Measurements from ENCODE around the gene XRCC5. TPM values are rescaled to one million over a fixed set of nuclear protein-coding genes. Genes with fewer than 3 reads are reported as not detected.

XRCC5 gene
- total RNA-seq, 1 donor from 2014 or later = 303 TPM

- no peak overlapping the region for H3K4me3 Mint-ChIP-seq
- no peaks in the 10 kb centered on the region for H3K9me3 Mint-ChIP-seq
- no peak overlapping the region for H3K27ac Mint-ChIP-seq
- H3K27me3 Mint-ChIP-seq = no peaks in the 10 kb centered on the region
- ATAC-seq (ENCODE audit: low read depth) (no peak), DNase-seq (no peak)
- intact Hi-C loops (cut with micrococcal nuclease) = loop anchor here (2.0 kb wide), 1 partner anchor 51 kb away; no protein-coding TSS in a partner anchor
- H3K36me3 Mint-ChIP-seq (ENCODE audit: low read depth) = peaks cover 35% of the 10 kb centered on the region
- TF ChIP-seq CTCF (IDR thresholded peaks at IDR 0.05) = no peak
- H3K4me1 Mint-ChIP-seq = peaks cover 42% of the 10 kb centered on the region
- CTCF ChIA-PET = interaction anchor here (2.9 kb wide), 1 partner anchor 74 kb away, joined by 18 read pairs; no protein-coding TSS in a partner anchor
- POLR2A ChIA-PET = interaction anchor here (0.7 to 3.5 kb wide), 3 partner anchors 13 to 305 kb away, joined by 5 to 14 read pairs (median 7); partner anchors contain the start of gene SMARCAL1
Observed at GRCh38 chr2:216107760-216108159, 1.4 kb upstream of the XRCC5 start.

- Mint-ChIP-seq H3K27me3 (no peaks in the 10 kb centered on the region), H3K4me3 (peak overlapping the region; percentile 99), H3K9me3 (no peaks in the 10 kb centered on the region), H3K4me1 (peaks cover 49% of the 10 kb centered on the region), H3K27ac (peak overlapping the region; percentile 99), H3K36me3 (ENCODE audit: low read depth) (peaks cover 41% of the 10 kb centered on the region)
- intact Hi-C loops (cut with micrococcal nuclease) = loop anchor here (2.0 kb wide), 1 partner anchor 52 kb away; no protein-coding TSS in a partner anchor
- ATAC-seq (ENCODE audit: low read depth) = no peak
- ChIA-PET POLR2A (interaction anchor here (0.7 to 3.5 kb wide), 9 partner anchors 25 to 1307 kb away, joined by 3 to 15 read pairs (median 7); partner anchors contain the start of genes PECR, RPL37A, SMARCAL1 and TMEM169), CTCF (interaction anchor here (1.4 to 2.9 kb wide), 2 partner anchors 26 to 75 kb away, joined by 3 to 18 read pairs; no protein-coding TSS in a partner anchor)
- no peak for DNase-seq
- no peak for TF ChIP-seq CTCF (IDR thresholded peaks at IDR 0.05)
Observed at GRCh38 chr2:216108310-216108966, 710 bp upstream of the XRCC5 start.

- intact Hi-C loops (cut with micrococcal nuclease) = loop anchor here (1.0 to 2.0 kb wide), 6 partner anchors 29 to 557 kb away; partner anchors contain the start of genes PECR, SMARCAL1 and TMEM169
- TF ChIP-seq CTCF (IDR thresholded peaks at IDR 0.05) = peak; percentile 36
- ATAC-seq (ENCODE audit: low read depth) (no peak), DNase-seq (no peak)
- Mint-ChIP-seq H3K27me3 (no peaks in the 10 kb centered on the region), H3K27ac (peak overlapping the region; percentile 99), H3K36me3 (ENCODE audit: low read depth) (peaks cover 58% of the 10 kb centered on the region), H3K9me3 (no peaks in the 10 kb centered on the region), H3K4me1 (peaks cover 65% of the 10 kb centered on the region), H3K4me3 (peak overlapping the region; percentile 99)
- ChIA-PET CTCF (interaction anchor here (0.6 to 2.9 kb wide), 6 partner anchors 27 to 556 kb away, joined by 3 to 18 read pairs (median 4); no protein-coding TSS in a partner anchor), POLR2A (interaction anchor here (0.6 to 3.5 kb wide), 7 partner anchors 26 to 388 kb away, joined by 3 to 15 read pairs (median 7); partner anchors contain the start of genes PECR, RPL37A, SMARCAL1 and TMEM169)
Observed at GRCh38 chr2:216109962-216110614, 940 bp downstream of the XRCC5 start.

DNA sequence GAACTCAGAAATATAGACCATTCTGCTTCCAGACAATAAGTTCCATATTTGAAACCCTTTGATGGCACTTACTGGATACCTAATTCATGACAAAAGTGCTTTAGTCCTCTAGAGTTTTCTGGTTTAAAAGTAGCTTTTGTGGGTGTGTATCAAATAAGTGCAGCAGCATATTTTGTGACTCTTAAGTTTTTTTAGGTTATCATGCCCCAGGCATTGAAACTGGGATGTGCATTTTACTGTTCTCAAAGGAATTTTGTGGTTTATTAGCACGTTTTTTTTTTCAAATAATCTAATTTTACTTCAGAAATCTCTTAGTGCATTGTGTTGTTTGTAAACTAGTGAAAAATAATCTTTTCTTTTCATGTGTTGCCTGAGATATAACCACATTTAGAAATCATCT is 1.5 kb downstream of the XRCC5 start:
- intact Hi-C loops (cut with micrococcal nuclease) = loop anchor here (1.0 kb wide), 3 partner anchors 76 to 557 kb away; no protein-coding TSS in a partner anchor
- ATAC-seq (ENCODE audit: low read depth) = no peak
- H3K9me3 Mint-ChIP-seq = no peaks in the 10 kb centered on the region
- ChIA-PET POLR2A (interaction anchor here (2.2 to 3.5 kb wide), 4 partner anchors 27 to 388 kb away, joined by 6 to 15 read pairs (median 14); partner anchors contain the start of genes PECR, RPL37A, SMARCAL1 and TMEM169), CTCF (interaction anchor here (0.7 to 2.9 kb wide), 5 partner anchors 27 to 159 kb away, joined by 3 to 18 read pairs (median 3); partner anchors contain the start of genes PECR and TMEM169)
- H3K36me3 Mint-ChIP-seq (ENCODE audit: low read depth) = peaks cover 61% of the 10 kb centered on the region
- peak overlapping the region; percentile 99 for H3K27ac Mint-ChIP-seq
- TF ChIP-seq CTCF (IDR thresholded peaks at IDR 0.05) = no peak
- peaks cover 71% of the 10 kb centered on the region for H3K4me1 Mint-ChIP-seq
- H3K4me3 Mint-ChIP-seq = peak overlapping the region; percentile 99
- DNase-seq = no peak
- no peaks in the 10 kb centered on the region for H3K27me3 Mint-ChIP-seq

Measured in activated B cell treated with CpG ODN at 0.5 μM for 24 hours (primary cell).